ENCODE results near the gene DDA1.

DDA1 gene

GRCh38 chr19:17281391-17282304, 27.7 kb upstream of the DDA1 start, which contains the start of gene ANKLE1:
Gene ANKLE1 (plus strand): TSS chr19:17281901. CDS start chr19:17281921, 20 bp downstream.
- no peak for TF ChIP-seq CTCF (conservative IDR thresholded peaks at IDR 0.05; ENCODE audit: low read length)
- H3K4me3 ChIP-seq (ENCODE audit: low read length): peak within 1 kb of the TSS; percentile 45
- no peak for DNase-seq (ENCODE audit: low read depth)

DNA sequence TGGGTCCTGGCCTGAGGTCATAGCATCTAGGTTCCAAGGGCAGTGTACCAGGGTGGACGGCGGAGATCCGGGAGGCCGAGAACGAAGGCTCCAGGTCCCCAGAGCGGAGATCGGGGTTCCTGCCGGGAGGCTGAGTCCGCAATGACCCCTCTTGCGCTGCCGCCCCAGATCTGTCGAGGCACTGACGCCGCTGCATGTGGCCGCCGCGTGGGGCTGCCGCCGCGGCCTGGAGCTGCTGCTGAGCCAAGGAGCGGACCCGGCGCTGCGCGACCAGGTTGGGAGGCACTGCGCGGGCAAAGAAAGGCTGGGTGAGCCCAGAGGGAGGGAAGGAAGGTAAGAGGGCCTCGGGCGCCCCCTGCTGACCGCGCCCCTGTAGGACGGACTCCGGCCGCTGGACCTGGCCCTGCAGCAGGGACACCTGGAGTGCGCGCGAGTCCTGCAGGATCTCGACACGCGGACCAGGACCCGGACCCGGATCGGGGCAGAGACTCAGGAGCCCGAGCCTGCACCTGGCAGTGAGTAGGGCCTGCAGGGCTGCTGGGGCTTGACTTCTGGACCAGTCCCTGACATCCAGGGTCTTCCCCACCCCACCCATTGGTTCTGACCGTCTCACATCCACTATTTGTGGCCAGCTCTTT, 26.8 kb upstream of the DDA1 start:
- peak; percentile 70 for TF ChIP-seq CTCF (conservative IDR thresholded peaks at IDR 0.05; ENCODE audit: low read length)
- H3K4me3 ChIP-seq (ENCODE audit: low read length): peak overlapping the region; percentile 45
- peak; percentile 60 for DNase-seq (ENCODE audit: low read depth)

DNA sequence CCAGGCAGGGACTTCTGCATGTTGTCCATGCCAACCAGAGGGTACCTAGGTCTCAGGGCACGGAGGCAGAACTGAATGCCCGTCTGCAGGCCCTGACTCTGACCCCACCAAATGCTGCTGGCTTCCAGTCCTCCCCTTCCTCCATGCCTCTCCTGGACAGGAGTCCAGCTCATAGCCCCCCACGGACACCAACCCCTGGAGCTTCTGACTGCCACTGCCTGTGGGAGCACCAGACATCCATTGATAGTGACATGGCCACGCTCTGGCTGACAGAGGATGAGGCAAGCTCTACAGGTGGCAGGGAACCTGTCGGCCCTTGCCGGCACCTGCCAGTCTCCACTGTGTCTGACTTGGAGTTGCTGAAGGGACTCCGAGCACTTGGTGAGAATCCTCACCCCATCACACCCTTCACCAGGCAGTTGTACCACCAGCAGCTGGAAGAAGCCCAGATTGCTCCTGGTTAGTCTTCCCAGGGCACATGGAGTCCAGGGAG, 25.8 kb upstream of the DDA1 start:
- no peak for DNase-seq (ENCODE audit: low read depth)
- TF ChIP-seq CTCF (conservative IDR thresholded peaks at IDR 0.05; ENCODE audit: low read length): no peak

GRCh38 chr19:17285415-17286135, 23.8 kb upstream of the DDA1 start:
- H3K4me3 ChIP-seq (ENCODE audit: low read length): no peak overlapping the region
- TF ChIP-seq CTCF (conservative IDR thresholded peaks at IDR 0.05; ENCODE audit: low read length): no peak
- DNase-seq (ENCODE audit: low read depth): no peak

More for the DNA sequence above, 25.8 kb upstream of the DDA1 start:
- no peak overlapping the region for H3K4me3 ChIP-seq (ENCODE audit: low read length)

GRCh38 chr19:17286263-17286662, 23.1 kb upstream of the DDA1 start:
- H3K4me3 ChIP-seq (ENCODE audit: low read length): no peak overlapping the region
- no peak for DNase-seq (ENCODE audit: low read depth)
- TF ChIP-seq CTCF (conservative IDR thresholded peaks at IDR 0.05; ENCODE audit: low read length): no peak

DNA sequence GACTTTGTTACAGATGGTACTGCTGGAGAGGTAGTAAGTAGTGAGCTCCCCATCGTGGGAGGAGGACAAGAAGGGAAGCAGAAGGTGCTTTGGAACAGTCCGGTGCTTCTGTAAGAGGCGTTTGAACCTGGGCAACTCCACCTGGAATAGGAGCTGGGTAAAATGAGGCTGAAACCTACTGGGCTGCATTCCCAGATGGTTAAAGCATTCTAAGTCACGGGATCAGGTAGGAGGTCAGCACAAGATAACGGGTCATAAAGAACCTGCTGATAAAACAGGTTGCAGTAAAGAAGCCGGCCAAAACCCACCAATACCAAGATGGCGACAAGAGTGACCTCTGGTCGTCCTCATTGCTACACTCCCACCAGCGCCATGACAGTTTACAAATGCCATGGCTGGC, 22.6 kb upstream of the DDA1 start:
- no peak for DNase-seq (ENCODE audit: low read depth)
- no peak for TF ChIP-seq CTCF (conservative IDR thresholded peaks at IDR 0.05; ENCODE audit: low read length)
- H3K4me3 ChIP-seq (ENCODE audit: low read length): no peak overlapping the region
